ENCODE data around the gene FN1.
"Not testable (repeated sequence)": the region's sequence is repeated elsewhere in the genome, so short reads cannot be mapped to it uniquely, and the experiment has no call there.

Gene FN1

DNA sequence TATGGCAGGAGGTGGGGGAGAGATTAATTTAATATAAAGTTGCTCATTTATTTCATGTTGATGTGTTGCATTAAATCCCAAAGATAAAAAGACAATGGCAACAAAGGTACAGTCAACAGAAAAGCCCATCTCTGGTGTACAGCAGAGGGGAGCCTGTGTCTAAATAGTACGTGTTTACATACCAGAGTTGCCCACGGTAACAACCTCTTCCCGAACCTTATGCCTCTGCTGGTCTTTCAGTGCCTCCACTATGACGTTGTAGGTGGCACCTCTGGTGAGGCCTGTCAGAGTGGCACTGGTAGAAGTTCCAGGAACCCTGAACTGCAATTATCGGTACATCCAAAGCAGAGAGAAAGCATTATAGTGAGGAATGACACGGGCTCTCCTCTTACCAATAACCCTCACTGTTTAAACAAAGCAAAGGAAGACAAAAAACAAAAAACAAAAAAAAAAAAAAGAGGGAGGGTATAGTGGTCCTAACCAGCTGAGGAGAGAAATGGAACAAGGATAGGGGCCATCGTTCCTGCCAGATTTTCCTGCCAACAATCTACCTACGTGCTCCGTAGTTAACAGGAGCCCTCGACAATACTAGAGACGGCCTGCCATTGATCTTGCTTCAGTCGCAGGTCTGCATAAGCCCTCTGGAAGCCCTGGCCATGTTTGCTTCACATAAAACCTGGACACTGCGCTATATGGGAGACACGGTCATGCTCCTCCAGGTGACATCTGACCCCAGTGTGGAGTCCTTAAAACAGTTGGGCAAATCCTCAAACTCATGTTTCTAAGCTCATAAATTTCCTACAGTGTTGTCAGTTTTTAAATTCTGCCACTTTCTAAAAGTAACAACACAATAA, 65.5 kb downstream of the FN1 start:
- in situ Hi-C loops (cut with HindIII; ENCODE audit: low sequenced_read_pairs), result no loop called here

DNA sequence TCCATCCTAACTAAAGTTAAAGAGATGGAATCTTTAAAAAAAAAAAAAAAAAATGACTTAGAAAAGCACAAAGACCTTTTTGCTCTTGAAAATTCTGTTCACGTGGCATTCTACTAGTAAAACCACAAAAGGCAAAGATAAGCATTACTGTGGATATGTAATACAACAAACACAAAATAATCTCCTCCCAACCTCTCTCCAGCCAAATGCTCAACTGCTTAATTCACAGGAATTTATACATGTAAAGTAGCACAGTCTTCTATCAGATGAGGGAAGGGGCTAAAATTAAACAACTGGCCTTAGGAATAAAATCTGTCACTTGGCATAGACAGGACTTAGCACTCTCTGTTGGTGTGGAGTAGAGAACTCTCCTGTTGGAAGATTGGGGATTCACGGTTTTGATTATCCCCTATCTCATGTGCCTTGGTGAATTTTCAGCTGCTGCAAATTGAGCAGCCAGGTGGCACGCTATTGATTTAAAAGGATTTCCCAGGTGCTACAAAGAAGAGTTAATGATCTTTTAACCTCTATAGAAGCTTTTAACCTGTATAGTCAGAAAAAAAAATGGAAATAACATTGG, 66.6 kb downstream of the FN1 start:
- in situ Hi-C loops (cut with HindIII; ENCODE audit: low sequenced_read_pairs), result no loop called here

DNA sequence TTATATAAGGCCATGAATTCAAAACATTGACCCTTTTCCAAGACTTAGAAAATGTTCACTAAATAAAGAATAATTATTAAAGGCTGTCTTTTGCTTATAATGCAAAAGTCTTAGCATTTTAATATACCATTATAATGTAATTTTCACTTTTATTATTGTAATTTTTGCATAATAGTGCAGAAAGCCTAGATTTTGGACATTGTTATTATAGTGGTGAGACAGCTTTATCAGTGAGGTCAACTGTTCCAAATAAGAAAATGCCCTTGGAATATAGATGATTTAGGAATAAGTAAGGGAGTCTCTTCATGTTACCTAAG, 67.4 kb downstream of the FN1 start:
- in situ Hi-C loops (cut with HindIII; ENCODE audit: low sequenced_read_pairs), result no loop called here

DNA sequence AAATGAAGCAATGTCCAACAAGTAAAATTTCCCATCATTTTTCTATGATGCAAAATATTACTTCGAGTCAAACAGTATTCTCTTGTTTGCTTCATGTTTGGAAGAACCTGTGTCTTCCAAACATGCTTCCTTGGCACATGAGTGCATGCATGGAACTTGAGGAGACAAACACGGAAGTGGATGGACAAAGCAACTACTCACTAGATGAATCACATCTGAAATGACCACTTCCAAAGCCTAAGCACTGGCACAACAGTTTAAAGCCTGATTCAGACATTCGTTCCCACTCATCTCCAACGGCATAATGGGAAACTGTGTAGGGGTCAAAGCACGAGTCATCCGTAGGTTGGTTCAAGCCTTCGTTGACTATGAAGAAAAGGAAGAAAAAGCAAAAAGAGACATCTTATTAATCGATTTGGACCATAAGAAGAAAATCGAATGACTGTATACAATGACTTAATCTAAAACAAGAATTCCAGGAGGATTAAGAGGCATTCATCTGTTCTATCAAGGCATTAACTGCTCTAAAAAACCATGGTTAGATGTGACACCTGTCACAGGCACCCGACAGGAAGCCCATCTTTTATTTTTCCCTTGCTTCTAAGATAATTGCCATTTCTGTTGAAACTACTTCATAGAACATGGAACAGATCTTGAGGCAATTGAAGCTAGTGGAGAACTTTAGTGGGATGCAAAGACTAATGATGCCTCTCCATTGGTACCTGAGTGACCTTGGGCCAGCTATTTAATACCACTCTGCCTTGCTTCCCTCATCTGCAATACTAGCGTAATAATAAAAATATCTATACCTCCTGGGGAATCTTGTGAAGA, 68.0 kb downstream of the FN1 start:
- in situ Hi-C loops (cut with HindIII; ENCODE audit: low sequenced_read_pairs), result no loop called here

GRCh38 chr2:215366440-215367032, 69.3 kb downstream of the FN1 start:
- in situ Hi-C loops (cut with HindIII; ENCODE audit: low sequenced_read_pairs), result no loop called here

DNA sequence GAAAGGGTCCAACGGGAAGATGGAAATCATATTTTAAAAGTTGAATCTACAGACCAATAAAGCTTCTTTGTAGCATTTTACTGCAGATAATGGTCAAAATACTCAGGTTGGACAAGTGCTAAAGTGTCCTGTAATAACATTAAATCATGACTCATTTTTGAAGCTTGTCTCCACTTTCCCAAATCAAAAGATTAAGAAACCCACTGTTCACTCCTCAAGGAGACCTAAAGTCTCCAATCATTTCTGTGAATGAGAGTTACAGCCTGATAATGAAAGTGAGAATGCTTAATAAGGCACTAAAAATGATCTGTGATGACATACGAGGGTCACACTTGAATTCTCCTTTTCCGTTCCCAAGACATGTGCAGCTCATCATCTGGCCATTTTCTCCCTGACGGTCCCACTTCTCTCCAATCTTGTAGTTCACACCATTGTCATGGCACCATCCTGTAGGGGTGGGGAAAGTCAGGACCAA, 70.6 kb downstream of the FN1 start:
- in situ Hi-C loops (cut with HindIII; ENCODE audit: low sequenced_read_pairs), result no loop called here

DNA sequence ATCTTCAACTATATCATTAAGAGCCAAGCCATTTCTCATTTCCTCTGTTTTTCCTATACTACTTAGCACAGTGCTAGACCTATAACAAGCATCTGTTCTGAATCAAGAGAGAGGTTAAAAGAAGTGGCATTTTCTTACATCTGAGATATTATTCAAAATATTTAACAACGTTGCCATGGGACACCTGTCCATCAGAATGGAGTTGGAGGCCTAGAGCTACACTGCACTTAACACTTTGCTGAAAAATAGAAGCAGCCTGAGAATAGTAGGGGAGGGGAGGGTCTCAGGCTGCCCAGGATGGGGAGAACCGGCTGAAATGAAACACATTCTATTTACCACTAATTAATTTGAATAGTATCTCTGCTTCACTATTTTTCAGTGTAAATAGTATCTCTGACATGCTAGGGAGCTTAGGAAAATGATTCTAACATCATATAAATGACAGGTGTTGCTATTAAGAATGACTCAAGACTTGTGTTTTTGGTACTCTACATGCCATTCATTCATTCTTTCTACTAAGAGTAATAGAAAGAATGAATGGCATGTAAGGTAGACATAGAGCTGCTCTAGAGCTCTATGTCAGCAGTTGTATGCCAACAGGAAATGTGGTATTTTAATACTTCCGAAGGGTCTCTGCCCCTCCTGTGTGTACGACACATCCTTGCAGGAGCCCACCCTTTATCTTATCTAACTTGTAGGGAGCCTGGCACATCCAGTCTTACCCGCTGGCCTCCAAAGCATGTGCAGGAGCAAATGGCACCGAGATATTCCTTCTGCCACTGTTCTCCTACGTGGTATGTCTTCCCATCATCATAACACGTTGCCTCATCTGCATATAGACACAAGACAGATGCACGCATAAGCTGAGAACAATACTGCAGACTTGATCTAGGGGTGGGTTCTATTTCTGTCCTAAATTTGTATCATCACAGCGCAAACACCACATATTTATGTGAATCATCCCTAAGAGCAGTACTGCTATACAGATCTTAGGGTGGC, 71.4 kb downstream of the FN1 start:
- in situ Hi-C loops (cut with HindIII; ENCODE audit: low sequenced_read_pairs), result no loop called here

- in situ Hi-C loops (cut with HindIII; ENCODE audit: low sequenced_read_pairs), result no loop called here
These were observed 72.3 kb downstream of the FN1 start for GRCh38 chr2:215363461-215364156.

GRCh38 chr2:215363039-215363438, 72.8 kb downstream of the FN1 start:
- in situ Hi-C loops (cut with HindIII; ENCODE audit: low sequenced_read_pairs), result no loop called here

DNA sequence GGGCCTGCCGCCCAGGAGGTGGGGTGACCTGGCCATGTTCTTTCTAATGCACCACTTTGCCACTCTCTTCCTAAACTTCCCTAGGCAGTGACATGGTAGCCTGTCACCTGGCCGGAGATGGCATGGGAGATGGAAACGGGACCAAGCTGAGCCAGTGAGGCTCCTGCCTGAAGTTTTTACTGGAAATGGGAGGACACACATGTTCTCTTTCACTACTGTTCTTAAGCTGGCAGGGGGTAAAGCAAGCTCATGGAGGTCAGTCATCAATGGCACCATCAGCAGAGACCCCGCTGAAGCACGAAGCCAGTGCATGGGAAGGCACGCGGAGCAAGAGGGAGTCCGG, 73.3 kb downstream of the FN1 start:
- in situ Hi-C loops (cut with HindIII; ENCODE audit: low sequenced_read_pairs), result no loop called here

DNA sequence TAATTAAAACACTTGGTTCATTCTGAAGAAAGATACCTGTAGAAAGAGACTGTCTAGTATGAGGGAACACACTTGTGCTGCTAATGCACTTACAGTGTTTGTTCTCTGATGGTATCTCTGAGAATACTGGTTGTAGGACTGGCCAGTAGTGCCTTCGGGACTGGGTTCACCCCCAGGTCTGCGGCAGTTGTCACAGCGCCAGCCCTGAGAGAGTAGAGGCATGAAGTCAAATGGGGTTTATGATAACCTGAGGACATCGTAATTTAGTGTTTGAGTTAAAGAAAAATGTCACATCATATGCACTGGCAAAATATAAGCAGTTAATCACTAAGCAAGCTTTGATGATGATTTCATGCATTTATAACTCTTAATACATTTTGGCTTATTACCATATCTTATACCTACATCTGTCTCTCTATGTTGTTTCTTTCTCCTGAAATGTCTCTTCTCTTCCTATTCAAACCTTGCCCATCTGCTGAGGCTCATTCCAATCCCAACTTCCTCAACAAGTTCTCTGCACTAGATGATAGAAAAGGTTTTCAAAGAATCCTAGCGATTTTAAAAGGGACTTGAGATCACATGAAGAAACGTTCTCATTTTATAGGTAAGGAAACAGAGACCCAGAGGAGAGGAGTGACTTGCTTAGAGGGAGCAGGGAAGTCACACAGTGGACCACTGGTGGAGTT, 73.8 kb downstream of the FN1 start:
- in situ Hi-C loops (cut with HindIII; ENCODE audit: low sequenced_read_pairs), result no loop called here

DNA sequence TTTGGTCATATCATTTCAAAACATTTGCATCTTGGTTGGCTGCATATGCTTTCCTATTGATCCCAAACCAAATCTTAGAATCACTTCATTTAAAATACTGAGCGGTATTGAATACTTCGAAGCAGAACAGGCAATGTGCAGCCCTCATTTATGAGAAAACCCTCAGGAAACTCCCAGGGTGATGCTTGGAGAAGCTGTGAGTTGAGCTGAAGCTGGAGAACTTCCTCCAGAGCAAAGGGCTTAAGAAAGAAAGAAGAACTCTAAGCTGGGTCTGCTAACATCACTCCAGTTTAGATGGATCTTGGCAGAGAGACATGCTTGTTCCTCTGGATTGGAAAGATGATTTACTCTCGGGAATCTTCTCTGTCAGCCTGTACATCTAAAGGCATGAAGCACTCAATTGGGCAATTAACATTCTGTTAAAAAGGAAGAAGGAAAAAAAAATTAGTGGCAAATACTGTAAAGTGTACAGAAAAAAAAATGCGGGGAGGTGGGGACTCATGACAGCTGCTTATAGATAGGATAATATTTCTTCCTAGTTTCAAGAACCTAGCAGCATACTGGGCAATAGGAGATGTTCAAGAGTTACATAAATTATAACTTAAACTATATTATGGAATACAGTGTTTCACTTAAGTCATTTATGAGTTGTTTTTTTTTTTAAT, 74.5 kb downstream of the FN1 start:
- in situ Hi-C loops (cut with HindIII; ENCODE audit: low sequenced_read_pairs), result no loop called here

DNA sequence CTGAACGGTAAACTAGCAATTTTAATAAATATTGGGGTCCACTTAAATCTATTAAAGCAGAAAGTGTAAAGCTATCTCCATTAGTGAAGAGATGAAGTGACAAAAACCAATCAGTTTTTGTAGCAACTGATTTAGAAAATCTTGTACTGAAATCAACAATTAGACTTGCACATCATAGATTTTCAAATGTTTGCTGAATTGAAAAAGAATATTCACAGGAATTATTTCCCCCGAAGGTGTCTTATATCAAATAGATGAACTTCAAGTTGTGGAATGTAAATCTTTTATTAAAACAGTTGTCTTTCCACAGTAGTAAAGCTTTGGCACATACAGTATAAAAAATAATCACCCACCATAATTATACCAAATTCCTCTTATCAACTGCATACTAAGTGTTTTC, 75.3 kb downstream of the FN1 start:
- in situ Hi-C loops (cut with HindIII; ENCODE audit: low sequenced_read_pairs), result no loop called here

DNA sequence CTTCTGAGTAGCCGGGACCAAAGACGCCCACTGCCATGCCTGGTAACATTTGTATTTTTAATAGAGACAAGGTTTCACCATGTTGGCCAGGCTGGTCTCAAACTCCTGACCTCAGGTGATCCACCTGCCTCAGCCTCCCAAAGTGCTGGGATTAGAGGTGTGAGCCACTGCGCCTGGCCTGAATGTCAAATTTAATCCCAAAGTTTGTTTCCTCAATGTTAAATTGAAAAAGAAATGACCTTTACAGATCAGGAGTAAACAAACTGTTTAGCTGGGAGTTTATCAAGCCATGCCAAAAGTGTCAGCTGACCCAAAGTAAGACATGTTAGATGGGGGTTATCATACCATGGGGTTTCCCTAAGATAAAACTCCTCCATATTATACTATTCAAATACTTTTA, 75.8 kb downstream of the FN1 start:
- in situ Hi-C loops (cut with HindIII; ENCODE audit: low sequenced_read_pairs), result not testable (repeated sequence)

- in situ Hi-C loops (cut with HindIII; ENCODE audit: low sequenced_read_pairs), result no loop called here
These were observed 76.3 kb downstream of the FN1 start for GRCh38 chr2:215359576-215359922.

- in situ Hi-C loops (cut with HindIII; ENCODE audit: low sequenced_read_pairs), result no loop called here
These were observed 76.8 kb downstream of the FN1 start for GRCh38 chr2:215358891-215359575.

GRCh38 chr2:215358312-215358845, 77.5 kb downstream of the FN1 start:
- in situ Hi-C loops (cut with HindIII; ENCODE audit: low sequenced_read_pairs), result no loop called here

- in situ Hi-C loops (cut with HindIII; ENCODE audit: low sequenced_read_pairs), result no loop called here
These were observed 78.2 kb downstream of the FN1 start for GRCh38 chr2:215357660-215358059.
